Calu3 (cell line): ENCODE measurements around the gene WDFY2. TPM values are rescaled to one million over a fixed set of nuclear protein-coding genes. Genes with fewer than 3 reads are reported as not detected.

Experiments
- BruUV-seq: library from RNA; stranded (reverse); fragments of 400-500 nt; replicated peaks from 2 replicates; lab custom pipeline; 2021; lab: Mats Ljungman, UMichigan
- CTCF ChIA-PET: fragments of 300-600 bp; sonication (Branson Sonifier 250); formaldehyde crosslinking; loops from one replicate; lab custom pipeline; 2022; ENCODE audit warnings: antibody characterized with exemption; lab: Charles Lee
- DNase-seq: peaks from one replicate; pipeline ENCODE4 v3.0.0; 2022
- H3K27ac Mint-ChIP-seq: one replicate; pipeline ENCODE4 v1.8.0; 2022; ENCODE audit warnings: mixed read lengths; ENCODE audit not compliant: unreplicated experiment
- H3K27me3 Mint-ChIP-seq: one replicate; pipeline ENCODE4 v1.8.0; 2022; ENCODE audit warnings: mixed read lengths; ENCODE audit not compliant: unreplicated experiment
- H3K36me3 Mint-ChIP-seq: one replicate; pipeline ENCODE4 v1.8.0; 2022; ENCODE audit warnings: mild to moderate bottlenecking, moderate library complexity, mixed read lengths; ENCODE audit not compliant: insufficient read depth, unreplicated experiment
- H3K4me1 Mint-ChIP-seq: one replicate; pipeline ENCODE4 v1.8.0; 2022; ENCODE audit warnings: mild to moderate bottlenecking, low read depth, mixed read lengths; ENCODE audit not compliant: unreplicated experiment
- H3K4me3 Mint-ChIP-seq: one replicate; pipeline ENCODE4 v1.8.0; 2022; ENCODE audit warnings: mild to moderate bottlenecking, low read depth, moderate library complexity, mixed read lengths; ENCODE audit not compliant: unreplicated experiment
- H3K9me3 Mint-ChIP-seq: one replicate; pipeline ENCODE4 v1.8.0; 2022; ENCODE audit warnings: low read depth, mixed read lengths; ENCODE audit not compliant: unreplicated experiment
- CTCF ChIP-seq: fragments of 200-600 bp; IDR thresholded peaks from one replicate; pipeline ENCODE4 v1.8.0; 2022; ENCODE audit warnings: antibody characterized with exemption; ENCODE audit not compliant: unreplicated experiment
- intact Hi-C: fragments of 100-400 bp; cut with micrococcal nuclease; formaldehyde crosslinking; loops from one replicate; pipeline ENCODE4 v1.10.0; 2022; ENCODE audit not compliant: unreplicated experiment
- total RNA-seq: library from RNA; stranded (reverse); gene quantifications from 2 replicates; pipeline ENCODE4 v1.2.3, GENCODE V29; 2022

The WDFY2 gene
- total RNA-seq, 1 experiment from 2014 or later, result 5.9 TPM

GRCh38 chr13:51660813-51661212, 76.6 kb downstream of the WDFY2 start:
- H3K4me3 Mint-ChIP-seq, result no peak overlapping the region
- BruUV-seq, result no TSS peak
- H3K4me1 Mint-ChIP-seq, result no peaks in the 10 kb centered on the region
- no peak for TF ChIP-seq CTCF
- peaks cover 4% of the 10 kb centered on the region for H3K9me3 Mint-ChIP-seq
- no peaks in the 10 kb centered on the region for H3K36me3 Mint-ChIP-seq
- CTCF ChIA-PET, result no interaction called here
- no peaks in the 10 kb centered on the region for H3K27me3 Mint-ChIP-seq
- intact Hi-C loops, result no loop called here
- no peak for DNase-seq
- H3K27ac Mint-ChIP-seq, result no peak overlapping the region

- DNase-seq, result no peak
- Mint-ChIP-seq H3K9me3 (no peaks in the 10 kb centered on the region), H3K27me3 (no peaks in the 10 kb centered on the region), H3K4me1 (no peaks in the 10 kb centered on the region), H3K4me3 (no peak overlapping the region), H3K36me3 (no peaks in the 10 kb centered on the region), H3K27ac (no peak overlapping the region)
- CTCF ChIA-PET, result interaction anchor here (0.6 kb wide), 1 partner anchor 747 kb away, joined by 3 read pairs; no protein-coding TSS in a partner anchor
- intact Hi-C loops, result no loop called here
- TF ChIP-seq CTCF, result no peak
- BruUV-seq, result no TSS peak
These were observed 80.0 kb downstream of the WDFY2 start for GRCh38 chr13:51663973-51664957.

GRCh38 chr13:51665456-51665855, 81.2 kb downstream of the WDFY2 start:
- Mint-ChIP-seq H3K4me1 (no peaks in the 10 kb centered on the region), H3K27me3 (no peaks in the 10 kb centered on the region), H3K9me3 (no peaks in the 10 kb centered on the region), H3K36me3 (no peaks in the 10 kb centered on the region), H3K27ac (no peak overlapping the region), H3K4me3 (no peak overlapping the region)
- BruUV-seq, result no TSS peak
- CTCF ChIA-PET, result no interaction called here
- DNase-seq, result no peak
- intact Hi-C loops, result no loop called here
- TF ChIP-seq CTCF, result no peak

GRCh38 chr13:51666374-51666773, 82.1 kb downstream of the WDFY2 start:
- CTCF ChIA-PET, result no interaction called here
- DNase-seq, result no peak
- H3K9me3 Mint-ChIP-seq, result no peaks in the 10 kb centered on the region
- TF ChIP-seq CTCF, result no peak
- H3K4me3 Mint-ChIP-seq, result no peak overlapping the region
- no TSS peak for BruUV-seq
- intact Hi-C loops, result no loop called here
- no peak overlapping the region for H3K27ac Mint-ChIP-seq
- no peaks in the 10 kb centered on the region for H3K36me3 Mint-ChIP-seq
- no peaks in the 10 kb centered on the region for H3K4me1 Mint-ChIP-seq
- no peaks in the 10 kb centered on the region for H3K27me3 Mint-ChIP-seq
